ENCODE measurements around the gene LEUTX. TPM values are rescaled to one million over a fixed set of nuclear protein-coding genes. Genes with fewer than 3 reads are reported as not detected.
"Not testable (repeated sequence)": the region's sequence is repeated elsewhere in the genome, so short reads cannot be mapped to it uniquely, and the experiment has no call there.

Gene LEUTX
- total RNA-seq, 1 donor from 2014 or later = not detected

- H3K4me3 Mint-ChIP-seq = no peak overlapping the region
- no peak for TF ChIP-seq CTCF (conservative IDR thresholded peaks at IDR 0.05)
- no peak for DNase-seq (ENCODE audit: extremely low spot score, unreplicated experiment)
Measured at GRCh38 chr19:39797083-39797482, 18.4 kb downstream of the LEUTX start.

GRCh38 chr19:39802958-39803357, 24.3 kb downstream of the LEUTX start:
- Mint-ChIP-seq H3K9me3 (no peaks in the 10 kb centered on the region), H3K27me3 (peaks cover 3% of the 10 kb centered on the region), H3K4me1 (ENCODE audit: unreplicated experiment) (peaks cover 7% of the 10 kb centered on the region), H3K36me3 (no peaks in the 10 kb centered on the region), H3K4me3 (no peak overlapping the region), H3K27ac (no peak overlapping the region)
- DNase-seq (ENCODE audit: extremely low spot score, unreplicated experiment) = no peak
- no peak for TF ChIP-seq CTCF (conservative IDR thresholded peaks at IDR 0.05)

More at GRCh38 chr19:39797083-39797482, 18.4 kb downstream of the LEUTX start:
- no peaks in the 10 kb centered on the region for H3K36me3 Mint-ChIP-seq
- H3K27me3 Mint-ChIP-seq = peaks cover 23% of the 10 kb centered on the region
- H3K27ac Mint-ChIP-seq = no peak overlapping the region
- peaks cover 4% of the 10 kb centered on the region for H3K4me1 Mint-ChIP-seq (ENCODE audit: unreplicated experiment)
- no peaks in the 10 kb centered on the region for H3K9me3 Mint-ChIP-seq

- Mint-ChIP-seq H3K27ac (no peak overlapping the region), H3K4me3 (no peak overlapping the region), H3K4me1 (ENCODE audit: unreplicated experiment) (peaks cover 7% of the 10 kb centered on the region), H3K27me3 (peaks cover 3% of the 10 kb centered on the region), H3K36me3 (no peaks in the 10 kb centered on the region), H3K9me3 (no peaks in the 10 kb centered on the region)
- no peak for TF ChIP-seq CTCF (conservative IDR thresholded peaks at IDR 0.05)
- no peak for DNase-seq (ENCODE audit: extremely low spot score, unreplicated experiment)
Measured at GRCh38 chr19:39805104-39805503, 26.4 kb downstream of the LEUTX start.

- H3K27ac Mint-ChIP-seq = no peak overlapping the region
- peaks cover 3% of the 10 kb centered on the region for H3K4me1 Mint-ChIP-seq (ENCODE audit: unreplicated experiment)
- H3K9me3 Mint-ChIP-seq = no peaks in the 10 kb centered on the region
- peaks cover 3% of the 10 kb centered on the region for H3K27me3 Mint-ChIP-seq
- no peak for TF ChIP-seq CTCF (conservative IDR thresholded peaks at IDR 0.05)
- H3K36me3 Mint-ChIP-seq = no peaks in the 10 kb centered on the region
- DNase-seq (ENCODE audit: extremely low spot score, unreplicated experiment) = no peak
- H3K4me3 Mint-ChIP-seq = no peak overlapping the region
Measured at GRCh38 chr19:39807846-39808364, 29.3 kb downstream of the LEUTX start.

- not testable (repeated sequence) for H3K36me3 Mint-ChIP-seq; H3K4me1 Mint-ChIP-seq (ENCODE audit: unreplicated experiment); H3K9me3 Mint-ChIP-seq; H3K27ac Mint-ChIP-seq; H3K27me3 Mint-ChIP-seq; H3K4me3 Mint-ChIP-seq; DNase-seq (ENCODE audit: extremely low spot score, unreplicated experiment)
Measured at GRCh38 chr19:39808688-39809087, 30.0 kb downstream of the LEUTX start.

- Mint-ChIP-seq H3K4me3 (no peak overlapping the region), H3K9me3 (no peaks in the 10 kb centered on the region), H3K36me3 (no peaks in the 10 kb centered on the region), H3K27me3 (no peaks in the 10 kb centered on the region), H3K4me1 (ENCODE audit: unreplicated experiment) (peaks cover 7% of the 10 kb centered on the region), H3K27ac (no peak overlapping the region)
- DNase-seq (ENCODE audit: extremely low spot score, unreplicated experiment) = no peak
- TF ChIP-seq CTCF (conservative IDR thresholded peaks at IDR 0.05) = no peak
Measured at GRCh38 chr19:39809368-39809767, 30.7 kb downstream of the LEUTX start.

Measured in type B pancreatic cell (in vitro differentiated cells).